ENCODE results near the gene RACK1. TPM values are rescaled to one million over a fixed set of nuclear protein-coding genes. Genes with fewer than 3 reads are reported as not detected.
A peak's percentile ranks its signal among the peaks of the same experiment; 100 is the strongest.

Gene RACK1
- total and polyA plus RNA-seq, 2 donors, result 2,408 to 2,993 TPM

GRCh38 chr5:181195249-181195761 lies 48.4 kb downstream of the RACK1 start:
- no peak for DNase-seq (ENCODE audit: extremely low spot score)
- no peaks in the 10 kb centered on the region for H3K4me1 ChIP-seq (ENCODE audit: insufficient read depth)
- H3K4me3 ChIP-seq (ENCODE audit: low read depth, low read length), result no peak overlapping the region
- WGBS, result 62% methylated on average over 45 of the region's 45 CpGs
- H3K36me3 ChIP-seq (ENCODE audit: insufficient read depth), result no peaks in the 10 kb centered on the region
- H3K27ac ChIP-seq (ENCODE audit: low read depth), result no peak overlapping the region

GRCh38 chr5:181194489-181195248 lies 49.0 kb downstream of the RACK1 start:
- DNase-seq (ENCODE audit: extremely low spot score), result no peak
- H3K36me3 ChIP-seq (ENCODE audit: insufficient read depth), result no peaks in the 10 kb centered on the region
- H3K27ac ChIP-seq (ENCODE audit: low read depth), result no peak overlapping the region
- no peaks in the 10 kb centered on the region for H3K4me1 ChIP-seq (ENCODE audit: insufficient read depth)
- WGBS, result 67% methylated on average over 21 of the region's 21 CpGs
- H3K4me3 ChIP-seq (ENCODE audit: low read depth, low read length), result no peak overlapping the region

DNA sequence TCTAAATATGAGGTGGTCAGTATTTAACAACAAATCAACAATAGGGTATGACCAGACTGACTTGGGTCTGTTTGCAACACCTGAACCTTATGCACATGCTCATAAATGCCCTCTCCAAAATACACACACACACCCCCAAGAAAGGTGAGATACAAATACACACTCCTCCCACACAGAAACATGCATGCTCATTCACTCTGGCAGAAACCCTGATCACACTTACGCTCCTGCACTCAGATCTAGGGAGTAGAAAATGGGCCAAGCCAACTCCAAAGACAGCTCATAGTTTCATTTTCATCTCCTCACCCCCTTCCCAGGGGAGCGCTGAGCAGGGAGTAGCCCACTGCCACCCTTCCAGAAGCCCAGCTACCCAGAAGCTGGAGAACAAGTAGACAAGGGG lies 50.0 kb downstream of the RACK1 start:
- no peaks in the 10 kb centered on the region for H3K4me1 ChIP-seq (ENCODE audit: insufficient read depth)
- WGBS, result 41% methylated on average over 2 of the region's 2 CpGs
- DNase-seq (ENCODE audit: extremely low spot score), result no peak

GRCh38 chr5:181192337-181193046 lies 51.2 kb downstream of the RACK1 start:
- no peak for DNase-seq (ENCODE audit: extremely low spot score)
- 53% methylated on average over 12 of the region's 12 CpGs for WGBS

More for the DNA sequence above, 50.0 kb downstream of the RACK1 start:
- H3K4me3 ChIP-seq (ENCODE audit: low read depth, low read length), result no peak overlapping the region
- H3K36me3 ChIP-seq (ENCODE audit: insufficient read depth), result no peaks in the 10 kb centered on the region
- H3K27ac ChIP-seq (ENCODE audit: low read depth), result no peak overlapping the region

GRCh38 chr5:181191526-181192336 lies 52.0 kb downstream of the RACK1 start:
- DNase-seq (ENCODE audit: extremely low spot score), result peak; percentile 87
- Histone ChIP-seq H3K36me3 (ENCODE audit: insufficient read depth) (no peaks in the 10 kb centered on the region), H3K4me3 (ENCODE audit: low read depth, low read length) (peak overlapping the region; percentile 66), H3K4me1 (ENCODE audit: insufficient read depth) (no peaks in the 10 kb centered on the region), H3K27ac (ENCODE audit: low read depth) (peak overlapping the region; percentile 89)
- WGBS, result under 1% methylated on average over 64 of the region's 64 CpGs

More at GRCh38 chr5:181192337-181193046, 51.2 kb downstream of the RACK1 start:
- Histone ChIP-seq H3K4me3 (ENCODE audit: low read depth, low read length) (peak overlapping the region; percentile 66), H3K36me3 (ENCODE audit: insufficient read depth) (no peaks in the 10 kb centered on the region), H3K4me1 (ENCODE audit: insufficient read depth) (no peaks in the 10 kb centered on the region), H3K27ac (ENCODE audit: low read depth) (no peak overlapping the region)

DNA sequence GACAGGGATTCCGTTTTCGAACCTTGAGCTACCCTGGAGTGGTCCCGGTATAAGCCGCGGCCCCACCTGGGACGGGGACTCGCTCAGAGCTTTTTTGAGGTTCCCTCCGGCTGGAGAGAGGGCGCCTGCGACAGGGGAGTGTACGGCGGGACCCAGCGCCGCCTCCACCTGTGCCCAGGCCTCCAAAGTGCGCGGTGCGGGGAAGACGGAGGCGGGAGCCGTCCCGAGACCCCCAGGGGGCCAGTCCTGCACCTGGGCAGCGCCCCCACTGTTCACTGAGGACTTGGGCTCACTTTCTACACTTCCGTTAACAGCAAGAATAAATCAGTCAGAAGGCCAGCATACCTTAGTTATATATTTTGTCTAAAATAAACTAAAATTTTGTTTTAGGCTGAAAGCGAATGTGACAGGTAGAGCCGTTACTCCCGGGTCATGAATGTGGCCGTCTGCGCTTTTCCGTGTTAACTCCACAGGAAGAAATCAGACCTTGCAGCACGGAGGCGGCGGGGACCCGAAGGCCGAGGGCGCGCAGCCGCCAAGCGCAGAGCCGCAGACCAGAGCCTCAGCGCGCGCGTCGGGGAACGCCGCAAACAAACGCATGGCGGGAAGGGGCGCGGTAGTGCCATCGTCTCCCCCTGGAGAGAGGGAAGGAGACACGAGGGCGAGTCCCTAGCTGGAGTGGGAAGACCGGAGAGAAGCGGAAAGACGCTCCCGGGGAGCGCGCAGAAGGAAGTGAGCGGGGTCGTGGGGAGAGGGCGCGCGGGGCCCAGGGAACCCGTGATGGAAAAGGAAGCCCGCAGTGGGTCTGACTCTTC lies 52.8 kb downstream of the RACK1 start:
- WGBS, result under 1% methylated on average over 66 of the region's 66 CpGs
- Histone ChIP-seq H3K4me1 (ENCODE audit: insufficient read depth) (no peaks in the 10 kb centered on the region), H3K36me3 (ENCODE audit: insufficient read depth) (no peaks in the 10 kb centered on the region), H3K4me3 (ENCODE audit: low read depth, low read length) (peak overlapping the region; percentile 47), H3K27ac (ENCODE audit: low read depth) (peak overlapping the region; percentile 65)
- no peak for DNase-seq (ENCODE audit: extremely low spot score)

DNA sequence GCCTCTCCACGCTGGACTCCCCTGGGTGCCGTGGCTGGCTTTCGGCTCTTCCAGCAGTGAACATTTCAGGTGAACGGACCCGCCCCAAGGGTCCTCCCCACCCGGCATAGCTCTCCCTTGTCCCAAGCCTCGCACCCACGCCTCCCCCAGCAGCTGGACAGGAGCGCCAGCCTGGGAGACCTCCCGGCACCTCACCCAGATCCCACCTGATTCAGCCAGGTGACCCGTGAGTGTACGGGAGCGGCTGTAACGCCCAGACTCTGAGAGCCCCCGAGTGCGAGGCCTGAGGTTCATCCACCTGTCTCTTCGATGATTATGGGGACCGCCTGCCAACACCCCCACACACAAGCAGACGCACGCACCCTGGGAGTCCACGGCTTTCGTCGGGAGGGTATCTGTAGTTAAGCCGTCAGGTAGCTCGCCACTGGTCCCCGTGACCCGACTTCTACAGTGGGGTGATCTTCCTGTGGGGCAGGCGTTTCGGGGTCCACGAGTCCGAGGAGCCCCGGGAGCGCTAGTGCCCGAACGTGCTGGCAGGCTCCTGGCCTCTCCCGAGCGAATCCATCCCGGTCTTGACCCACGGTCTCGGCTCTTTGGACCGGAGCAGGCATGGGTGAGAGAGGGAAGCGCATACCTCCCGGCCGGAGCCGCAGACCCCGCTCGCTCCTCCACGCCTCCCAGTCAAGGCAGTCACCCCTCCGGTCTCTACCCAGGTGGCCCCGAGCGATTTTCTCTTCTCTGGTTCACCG lies 53.6 kb downstream of the RACK1 start:
- H3K4me3 ChIP-seq (ENCODE audit: low read depth, low read length), result peak overlapping the region; percentile 47
- under 1% methylated on average over 52 of the region's 52 CpGs for WGBS
- no peaks in the 10 kb centered on the region for H3K36me3 ChIP-seq (ENCODE audit: insufficient read depth)
- no peaks in the 10 kb centered on the region for H3K4me1 ChIP-seq (ENCODE audit: insufficient read depth)
- no peak for DNase-seq (ENCODE audit: extremely low spot score)
- no peak overlapping the region for H3K27ac ChIP-seq (ENCODE audit: low read depth)

DNA sequence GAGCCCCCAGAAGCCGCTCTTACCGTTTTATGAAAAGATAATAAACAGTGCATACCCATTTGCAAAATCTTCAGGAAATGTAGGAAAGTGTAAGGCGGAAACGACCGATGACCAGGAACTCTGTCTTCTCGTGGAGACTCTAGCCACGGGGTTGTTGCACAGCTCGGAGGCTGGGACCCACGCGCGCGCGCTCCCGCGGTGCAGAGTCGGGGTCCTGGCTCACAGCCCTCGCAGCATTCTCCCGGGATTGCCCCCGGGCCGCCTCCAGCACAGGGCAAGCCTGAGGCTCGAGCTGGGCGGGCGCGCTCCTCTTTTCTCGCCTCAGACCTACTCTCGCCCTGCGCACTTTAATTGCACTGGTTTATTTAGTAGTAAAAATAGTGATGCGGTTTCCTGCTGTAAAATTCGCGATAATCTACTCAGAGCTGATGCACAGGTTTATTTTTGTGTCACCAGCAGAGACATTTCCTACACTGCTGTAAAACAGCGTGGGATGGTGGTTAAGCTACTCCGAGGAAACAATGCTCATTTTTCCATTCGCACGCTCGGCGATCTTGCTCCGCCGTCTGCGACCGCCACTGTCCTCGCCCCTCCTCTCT lies 54.2 kb downstream of the RACK1 start:
- H3K4me1 ChIP-seq (ENCODE audit: insufficient read depth), result no peaks in the 10 kb centered on the region
- no peaks in the 10 kb centered on the region for H3K36me3 ChIP-seq (ENCODE audit: insufficient read depth)
- no peak for DNase-seq (ENCODE audit: extremely low spot score)
- WGBS, result under 1% methylated on average over 41 of the region's 41 CpGs
- peak overlapping the region; percentile 47 for H3K4me3 ChIP-seq (ENCODE audit: low read depth, low read length)
- H3K27ac ChIP-seq (ENCODE audit: low read depth), result no peak overlapping the region

GRCh38 chr5:181188700-181189362 lies 54.9 kb downstream of the RACK1 start:
- no peaks in the 10 kb centered on the region for H3K36me3 ChIP-seq (ENCODE audit: insufficient read depth)
- peak overlapping the region; percentile 47 for H3K4me3 ChIP-seq (ENCODE audit: low read depth, low read length)
- no peak overlapping the region for H3K27ac ChIP-seq (ENCODE audit: low read depth)
- DNase-seq (ENCODE audit: extremely low spot score), result peak; percentile 82
- WGBS, result under 1% methylated on average over 35 of the region's 35 CpGs
- no peaks in the 10 kb centered on the region for H3K4me1 ChIP-seq (ENCODE audit: insufficient read depth)

GRCh38 chr5:181187500-181188213 lies 56.0 kb downstream of the RACK1 start:
- no peaks in the 10 kb centered on the region for H3K4me1 ChIP-seq (ENCODE audit: insufficient read depth)

DNA sequence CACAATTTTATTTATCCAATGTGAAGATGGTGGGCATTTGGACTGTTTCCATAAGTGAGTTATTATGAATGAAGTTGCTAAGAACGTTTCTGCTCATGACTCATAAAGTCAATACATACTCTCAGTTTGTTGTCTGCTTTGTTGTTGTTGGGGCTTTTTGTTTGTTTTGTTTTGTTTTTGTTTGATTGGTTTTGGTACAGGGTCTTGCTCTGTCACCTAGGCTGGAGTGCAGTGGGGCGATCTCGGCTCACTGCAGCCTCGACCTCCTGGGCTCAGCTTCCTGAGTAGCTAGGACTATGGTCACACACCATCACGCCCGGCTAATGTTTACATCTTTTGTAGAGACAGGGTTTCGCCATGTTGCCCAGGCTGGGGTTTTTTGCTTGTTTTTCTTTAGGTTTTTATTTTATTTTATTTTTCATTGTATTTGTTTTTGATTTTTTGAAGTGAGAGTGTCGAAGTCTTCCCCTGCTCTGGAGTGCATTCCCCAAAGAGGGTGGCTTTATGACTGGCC lies 56.7 kb downstream of the RACK1 start:
- Histone ChIP-seq H3K27ac (ENCODE audit: low read depth) (no peak overlapping the region), H3K36me3 (ENCODE audit: insufficient read depth) (no peaks in the 10 kb centered on the region), H3K4me3 (ENCODE audit: low read depth, low read length) (no peak overlapping the region), H3K4me1 (ENCODE audit: insufficient read depth) (no peaks in the 10 kb centered on the region)
- 43% methylated on average over 8 of the region's 8 CpGs for WGBS
- no peak for DNase-seq (ENCODE audit: extremely low spot score)

More at GRCh38 chr5:181187500-181188213, 56.0 kb downstream of the RACK1 start:
- no peak for DNase-seq (ENCODE audit: extremely low spot score)
- H3K27ac ChIP-seq (ENCODE audit: low read depth), result no peak overlapping the region
- 3% methylated on average over 37 of the region's 37 CpGs for WGBS
- H3K4me3 ChIP-seq (ENCODE audit: low read depth, low read length), result no peak overlapping the region
- H3K36me3 ChIP-seq (ENCODE audit: insufficient read depth), result no peaks in the 10 kb centered on the region
